ENCODE data around the gene UGT1A1.
"Not testable (repeated sequence)": the region's sequence is repeated elsewhere in the genome, so short reads cannot be mapped to it uniquely, and the experiment has no call there.

Gene UGT1A1

DNA sequence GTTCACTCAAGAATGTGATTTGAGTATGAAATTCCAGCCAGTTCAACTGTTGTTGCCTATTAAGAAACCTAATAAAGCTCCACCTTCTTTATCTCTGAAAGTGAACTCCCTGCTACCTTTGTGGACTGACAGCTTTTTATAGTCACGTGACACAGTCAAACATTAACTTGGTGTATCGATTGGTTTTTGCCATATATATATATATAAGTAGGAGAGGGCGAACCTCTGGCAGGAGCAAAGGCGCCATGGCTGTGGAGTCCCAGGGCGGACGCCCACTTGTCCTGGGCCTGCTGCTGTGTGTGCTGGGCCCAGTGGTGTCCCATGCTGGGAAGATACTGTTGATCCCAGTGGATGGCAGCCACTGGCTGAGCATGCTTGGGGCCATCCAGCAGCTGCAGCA is at the start of gene UGT1A1:
Gene UGT1A1 (plus strand): TSS at position 228 of the 400 bp plus-strand sequence. CDS start 18 bp downstream, at position 246.
- no peak for DNase-seq

DNA sequence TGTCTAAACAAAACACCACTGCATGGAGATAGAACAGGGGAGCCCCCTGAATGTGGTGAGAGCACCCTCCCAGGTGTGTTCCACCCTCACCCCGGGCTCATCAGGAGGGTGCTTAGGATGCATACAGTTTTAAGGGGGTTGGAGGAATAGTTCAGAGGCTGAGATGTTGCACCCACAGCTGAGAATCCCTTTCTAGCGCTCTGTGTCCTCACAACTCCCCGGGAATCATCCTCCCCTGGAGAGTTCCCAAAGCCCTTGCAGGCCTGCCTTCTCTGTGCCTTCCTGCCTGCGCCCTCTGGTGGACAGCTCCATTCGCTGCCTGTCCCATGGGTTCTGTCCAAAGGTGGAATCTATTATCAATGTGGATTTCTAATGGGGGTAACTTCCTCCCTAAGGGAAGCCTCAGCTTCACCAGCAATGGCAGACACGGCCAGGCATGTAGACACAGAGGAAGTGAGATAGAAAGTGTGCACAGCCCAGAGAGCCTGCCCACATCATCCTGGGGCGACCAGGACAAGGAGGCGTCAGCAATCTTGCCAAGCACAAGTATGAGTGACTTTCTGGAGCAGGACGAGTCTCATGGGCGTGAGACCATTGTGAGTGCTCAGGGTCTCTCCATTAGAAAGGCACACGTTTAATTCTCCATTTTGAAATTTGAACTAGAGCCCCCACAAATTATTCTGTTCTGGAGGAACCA is 48.6 kb upstream of the UGT1A1 start:
- peak in 5 of 6 experiments; percentile 25 to 42 (median 32) for DNase-seq

DNA sequence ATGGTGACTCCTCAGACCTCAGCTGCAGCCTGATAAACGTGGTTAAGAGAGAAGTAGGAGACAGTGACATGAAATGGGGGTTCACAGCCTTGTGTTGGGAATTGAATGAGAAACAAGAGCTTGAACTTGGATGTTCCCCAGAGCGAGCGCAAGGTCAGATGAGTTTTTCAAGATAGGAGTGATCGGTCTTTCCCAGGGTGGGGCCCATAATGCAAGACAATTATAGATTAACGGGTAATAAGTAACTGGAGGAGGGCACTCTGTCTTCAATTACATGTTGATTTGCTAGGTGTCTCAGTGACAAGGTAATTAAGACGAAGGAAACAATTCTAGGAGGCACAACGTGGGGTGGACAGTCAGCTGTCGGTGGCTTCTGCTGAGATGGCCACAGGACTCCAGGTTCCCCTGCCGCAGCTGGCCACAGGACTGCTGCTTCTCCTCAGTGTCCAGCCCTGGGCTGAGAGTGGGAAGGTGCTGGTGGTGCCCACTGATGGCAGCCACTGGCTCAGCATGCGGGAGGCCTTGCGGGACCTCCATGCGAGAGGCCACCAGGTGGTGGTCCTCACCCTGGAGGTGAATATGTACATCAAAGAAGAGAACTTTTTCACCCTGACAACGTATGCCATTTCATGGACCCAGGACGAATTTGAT is 47.3 kb upstream of the UGT1A1 start, which contains the start of gene UGT1A5:
Gene UGT1A5 (plus strand): TSS at position 297 of the 651 bp plus-strand sequence. CDS start 85 bp downstream, at position 382.
- DNase-seq = no peak

DNA sequence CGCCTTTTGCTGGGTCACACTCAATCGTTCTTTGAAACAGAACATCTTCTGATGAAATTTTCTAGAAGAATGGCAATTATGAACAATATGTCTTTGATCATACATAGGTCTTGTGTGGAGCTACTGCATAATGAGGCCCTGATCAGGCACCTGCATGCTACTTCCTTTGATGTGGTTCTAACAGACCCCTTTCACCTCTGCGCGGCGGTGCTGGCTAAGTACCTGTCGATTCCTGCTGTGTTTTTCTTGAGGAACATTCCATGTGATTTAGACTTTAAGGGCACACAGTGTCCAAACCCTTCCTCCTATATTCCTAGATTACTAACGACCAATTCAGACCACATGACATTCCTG is 46.8 kb upstream of the UGT1A1 start:
- no peak for DNase-seq

DNA sequence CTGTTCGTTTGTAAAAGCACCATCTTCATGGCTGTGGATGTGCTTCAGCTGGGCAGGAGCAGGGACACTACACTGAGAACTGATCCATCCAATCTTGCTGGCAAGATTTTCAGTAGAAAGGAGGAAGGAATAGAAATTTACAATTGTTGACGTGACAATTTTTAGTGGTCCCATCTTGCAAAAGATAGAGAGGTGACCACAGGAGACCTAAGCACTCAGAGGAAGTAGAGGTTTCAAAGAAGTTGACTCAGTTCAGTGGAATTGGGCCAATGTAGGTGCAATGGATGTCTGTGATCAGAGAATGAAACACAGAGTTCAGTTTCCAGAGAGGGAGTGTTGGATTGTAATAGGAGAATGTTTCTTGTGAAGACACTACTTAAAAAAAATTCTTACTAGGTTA is 45.9 kb upstream of the UGT1A1 start:
- no peak for DNase-seq

DNA sequence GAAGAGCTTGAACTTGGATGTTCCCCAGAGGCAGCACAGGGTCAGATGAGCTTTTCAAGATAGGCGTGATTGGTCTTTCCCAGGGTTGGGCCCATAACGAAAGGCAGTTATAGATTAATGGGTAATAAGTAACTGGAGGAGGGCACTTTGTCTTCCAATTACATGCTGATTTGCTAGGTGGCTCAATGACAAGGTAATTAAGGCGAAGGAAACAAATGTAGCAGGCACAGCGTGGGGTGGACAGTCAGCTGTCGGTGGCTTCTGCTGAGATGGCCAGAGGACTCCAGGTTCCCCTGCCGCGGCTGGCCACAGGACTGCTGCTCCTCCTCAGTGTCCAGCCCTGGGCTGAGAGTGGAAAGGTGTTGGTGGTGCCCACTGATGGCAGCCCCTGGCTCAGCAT is 41.5 kb upstream of the UGT1A1 start, which contains the start of gene UGT1A4:
Gene UGT1A4 (plus strand): TSS at position 185 of the 400 bp plus-strand sequence. CDS start 85 bp downstream, at position 270.
- DNase-seq = no peak

DNA sequence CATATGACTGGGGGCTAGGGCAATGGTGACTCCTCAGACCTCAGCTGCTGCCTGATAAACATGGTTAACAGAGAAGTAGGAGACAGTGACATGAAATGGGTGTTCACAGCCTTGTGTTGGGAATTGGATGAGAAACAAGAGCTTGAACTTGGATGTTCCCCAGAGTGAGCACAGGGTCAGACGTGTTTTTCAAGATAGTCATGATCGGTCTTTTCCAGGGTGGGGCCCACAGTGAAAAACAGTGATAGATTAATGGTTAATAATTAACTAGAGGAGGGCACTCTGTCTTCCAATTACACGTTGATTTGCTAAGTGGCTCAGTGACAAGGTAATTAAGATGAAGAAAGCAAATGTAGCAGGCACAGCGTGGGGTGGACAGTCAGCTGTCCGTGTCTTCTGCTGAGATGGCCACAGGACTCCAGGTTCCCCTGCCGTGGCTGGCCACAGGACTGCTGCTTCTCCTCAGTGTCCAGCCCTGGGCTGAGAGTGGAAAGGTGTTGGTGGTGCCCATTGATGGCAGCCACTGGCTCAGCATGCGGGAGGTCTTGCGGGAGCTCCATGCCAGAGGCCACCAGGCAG is 31.3 kb upstream of the UGT1A1 start, which contains the start of gene UGT1A3:
Gene UGT1A3 (plus strand): TSS at position 320 of the 579 bp plus-strand sequence. CDS start 85 bp downstream, at position 405.
- no peak for DNase-seq

DNA sequence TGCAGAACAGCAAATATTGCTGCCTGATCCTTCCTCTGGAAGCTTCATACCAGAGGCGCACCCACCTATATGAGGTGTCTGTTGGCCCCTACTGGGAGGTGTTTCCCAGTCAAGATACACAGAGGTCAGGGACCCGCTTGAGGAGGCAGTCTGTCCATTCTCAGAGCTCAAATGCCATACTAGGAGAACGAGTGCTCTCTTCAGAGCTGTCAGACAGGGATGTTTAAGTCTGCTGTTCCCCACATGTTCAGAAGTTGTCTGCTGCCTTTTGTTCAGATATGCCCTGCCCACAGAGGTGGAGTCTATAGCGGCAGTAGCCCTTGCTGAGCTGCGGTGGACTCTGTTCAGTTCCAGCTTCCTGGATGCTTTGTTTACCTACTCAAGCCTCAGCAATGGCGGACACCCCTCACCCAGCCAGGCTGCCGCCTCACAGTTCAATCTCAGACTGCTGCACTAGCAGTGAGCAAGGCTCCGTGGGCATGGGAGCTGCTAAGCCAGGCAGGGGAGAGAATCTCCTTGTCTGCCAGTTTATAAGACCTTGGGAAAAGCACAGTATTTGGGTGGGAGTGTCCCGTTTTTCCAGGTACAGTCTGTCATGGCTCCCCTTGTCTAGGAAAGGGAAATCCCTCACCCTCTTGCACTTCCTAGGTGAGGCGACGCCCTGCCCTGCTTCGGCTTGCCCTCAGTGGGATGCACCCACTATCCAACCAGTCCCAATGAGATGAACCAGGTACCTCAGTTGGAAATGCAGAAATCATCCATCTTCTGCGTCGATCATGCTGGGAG is 23.0 kb upstream of the UGT1A1 start:
- not testable (repeated sequence) for DNase-seq

DNA sequence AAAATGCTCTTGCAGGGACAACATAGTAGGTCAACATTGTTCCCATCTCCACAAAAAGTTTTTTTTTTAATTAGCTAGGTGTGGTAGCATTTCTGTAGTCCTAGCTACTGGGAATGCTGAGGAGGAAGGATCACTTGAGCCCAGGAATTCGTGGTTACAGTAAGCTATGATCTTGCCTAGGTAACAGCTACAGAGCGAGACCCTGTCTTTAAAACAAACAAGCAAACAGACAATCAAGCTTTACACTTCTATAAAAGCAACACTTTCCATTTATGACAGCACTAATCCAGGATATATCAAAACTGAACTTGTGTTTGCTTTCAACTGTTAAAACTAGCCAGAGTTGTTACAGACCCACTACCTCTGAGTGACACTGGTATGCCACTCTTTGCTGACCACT is 19.2 kb upstream of the UGT1A1 start:
- no peak for DNase-seq

DNA sequence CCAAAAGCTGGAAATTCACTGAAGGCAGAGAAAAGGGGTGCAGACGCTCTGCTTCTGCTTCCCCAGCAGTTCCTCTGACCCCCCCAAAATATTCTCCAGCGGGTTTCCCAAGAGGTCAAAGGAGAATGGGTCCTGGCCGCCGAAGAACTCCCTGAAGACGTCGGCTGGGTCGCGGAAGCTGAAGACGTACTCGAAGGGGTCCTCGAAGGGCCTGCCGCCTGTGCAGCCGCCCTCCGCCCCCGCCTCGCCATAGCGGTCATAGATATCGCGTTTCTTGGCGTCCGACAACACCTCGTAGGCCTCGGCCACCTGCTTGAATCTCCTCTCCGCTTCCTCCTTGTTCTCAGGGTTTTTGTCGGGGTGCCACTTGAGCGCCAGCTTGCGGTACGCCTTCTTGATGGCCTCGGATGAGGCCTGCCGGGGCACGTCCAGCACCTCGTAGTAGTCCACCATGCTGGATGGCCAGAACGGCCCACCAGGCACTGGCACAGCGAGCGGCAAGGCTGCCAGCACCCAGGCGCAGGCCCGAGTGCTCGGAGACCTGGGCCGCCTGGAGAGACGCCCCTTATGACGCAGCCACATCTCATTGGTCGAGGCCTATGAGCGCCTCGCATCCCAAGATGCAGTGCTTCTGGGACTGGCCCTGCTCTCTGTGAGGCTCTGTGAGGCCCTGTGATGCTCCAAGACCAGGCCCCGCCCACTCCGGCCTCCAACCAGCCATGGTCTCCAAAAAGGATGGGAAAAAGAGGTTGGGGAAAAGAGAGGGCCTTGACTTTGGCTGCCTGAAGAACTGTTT is 16.4 kb upstream of the UGT1A1 start:
- DNase-seq = no peak

DNA sequence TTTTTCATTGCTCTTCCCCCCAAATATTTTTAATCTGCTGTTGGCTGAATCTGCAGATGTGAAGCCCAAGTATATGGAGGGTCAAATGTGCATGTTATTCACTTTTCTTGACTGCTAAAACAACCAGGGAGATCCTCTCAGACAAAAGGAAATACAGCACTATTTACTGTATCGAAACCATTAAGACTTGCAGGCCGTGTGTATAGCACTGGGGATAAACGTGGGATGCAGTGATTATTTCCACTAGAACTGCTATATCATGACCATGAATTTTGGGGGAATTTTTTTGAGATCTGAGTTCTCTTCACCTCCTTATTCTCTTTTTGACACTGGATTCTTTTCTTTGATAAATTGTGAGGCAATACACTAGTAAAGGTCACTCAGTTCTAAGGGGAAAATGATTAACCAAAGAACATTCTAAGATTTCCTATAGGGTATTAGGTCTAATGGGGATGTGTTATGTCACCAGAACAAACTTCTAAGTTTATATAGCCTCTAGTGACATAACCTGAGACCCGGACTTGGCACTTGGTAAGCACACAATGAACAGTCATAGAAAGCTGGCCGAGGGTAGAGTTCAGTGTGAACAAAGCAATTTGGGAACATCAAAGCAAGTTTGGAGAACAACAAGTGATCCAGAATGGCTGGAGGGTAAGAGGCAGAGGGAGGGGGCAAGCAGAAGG is 14.9 kb upstream of the UGT1A1 start:
- no peak for DNase-seq

DNA sequence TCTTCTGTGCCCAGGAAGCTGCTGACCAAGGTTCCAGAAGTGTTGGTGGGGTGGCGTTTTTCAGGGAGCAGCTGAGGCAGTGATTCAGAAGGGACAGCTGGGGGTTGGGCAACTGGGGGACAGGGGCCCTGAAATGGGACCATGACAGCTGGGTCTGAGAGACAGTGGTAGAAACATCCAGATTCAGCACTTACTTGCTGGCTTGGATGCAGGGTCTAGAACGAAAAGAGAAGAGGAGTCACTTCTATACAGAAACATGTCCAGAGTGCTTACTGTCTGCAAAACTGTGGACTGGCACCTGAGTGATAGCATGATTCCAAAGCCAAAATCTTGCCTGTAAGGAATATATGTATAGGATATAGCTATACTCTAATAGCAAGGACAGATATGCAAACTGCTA is 14.2 kb upstream of the UGT1A1 start:
- DNase-seq = not testable (repeated sequence)

DNA sequence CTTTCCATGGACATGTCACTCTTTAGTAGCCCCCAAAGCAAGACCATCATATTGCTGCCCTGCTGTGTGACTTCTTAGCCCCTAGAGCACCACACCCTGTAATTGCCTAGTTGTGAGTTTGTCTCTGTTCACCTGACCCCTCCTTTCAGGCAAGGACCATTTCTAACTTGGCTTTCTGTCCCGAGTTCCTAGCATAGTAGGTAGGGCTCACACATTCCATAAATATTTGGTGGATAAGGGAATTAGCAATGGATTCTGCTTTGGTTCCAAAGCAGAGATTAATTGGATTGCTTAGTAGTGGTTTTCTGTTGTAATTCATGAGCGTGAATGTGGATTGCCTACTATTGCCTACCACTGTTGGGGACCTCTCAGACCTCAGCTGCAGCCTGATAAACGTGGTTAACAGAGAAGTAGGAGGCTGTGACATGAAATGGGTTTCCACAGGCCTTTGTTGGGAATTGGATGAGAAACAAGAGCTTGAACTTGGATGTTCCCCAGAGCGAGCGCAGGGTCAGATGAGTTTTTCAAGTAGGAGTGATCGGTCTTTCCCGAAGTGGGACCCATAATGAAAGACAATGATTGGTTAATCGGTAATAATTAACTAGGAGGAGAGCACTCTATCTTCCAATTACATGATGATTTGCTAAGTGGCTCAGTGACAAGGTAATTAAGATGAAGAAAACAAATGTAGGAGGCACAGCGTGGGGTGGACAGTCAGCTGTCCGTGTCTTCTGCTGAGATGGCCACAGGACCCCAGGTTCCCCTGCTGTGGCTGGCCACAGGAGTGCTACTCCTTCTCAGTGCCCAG is 13.4 kb upstream of the UGT1A1 start:
- DNase-seq = no peak

DNA sequence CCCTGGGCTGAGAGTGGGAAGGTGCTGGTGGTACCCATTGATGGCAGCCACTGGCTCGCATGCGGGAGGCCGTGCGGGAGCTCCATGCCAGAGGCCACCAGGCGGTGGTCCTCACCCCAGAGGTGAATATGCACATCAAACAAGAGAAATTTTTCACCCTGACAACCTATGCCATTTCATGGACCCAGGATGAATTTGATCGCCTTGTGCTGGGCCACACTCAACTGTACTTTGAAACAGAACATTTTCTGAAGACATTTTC is 12.9 kb upstream of the UGT1A1 start:
- DNase-seq = no peak

DNA sequence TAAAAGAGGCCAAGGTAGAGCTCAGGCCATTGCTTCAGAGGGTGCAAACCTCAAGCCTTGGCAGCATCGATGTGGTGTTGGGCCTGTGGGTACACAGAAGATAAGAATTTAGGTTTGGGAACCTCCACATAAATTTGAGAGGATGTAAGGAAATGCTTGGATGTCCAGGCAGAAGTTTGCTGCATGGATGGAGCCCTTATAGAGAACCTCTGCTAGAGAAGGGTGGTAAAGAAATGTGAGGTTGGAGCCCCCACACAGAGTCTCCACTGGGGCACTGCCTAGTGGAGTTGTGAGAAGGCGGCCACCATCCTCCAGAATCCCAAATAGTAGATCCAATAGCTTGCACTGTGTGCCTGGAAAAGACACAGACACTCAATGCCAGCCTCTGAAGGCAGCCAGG is 9.4 kb upstream of the UGT1A1 start:
- DNase-seq = not testable (repeated sequence)

DNA sequence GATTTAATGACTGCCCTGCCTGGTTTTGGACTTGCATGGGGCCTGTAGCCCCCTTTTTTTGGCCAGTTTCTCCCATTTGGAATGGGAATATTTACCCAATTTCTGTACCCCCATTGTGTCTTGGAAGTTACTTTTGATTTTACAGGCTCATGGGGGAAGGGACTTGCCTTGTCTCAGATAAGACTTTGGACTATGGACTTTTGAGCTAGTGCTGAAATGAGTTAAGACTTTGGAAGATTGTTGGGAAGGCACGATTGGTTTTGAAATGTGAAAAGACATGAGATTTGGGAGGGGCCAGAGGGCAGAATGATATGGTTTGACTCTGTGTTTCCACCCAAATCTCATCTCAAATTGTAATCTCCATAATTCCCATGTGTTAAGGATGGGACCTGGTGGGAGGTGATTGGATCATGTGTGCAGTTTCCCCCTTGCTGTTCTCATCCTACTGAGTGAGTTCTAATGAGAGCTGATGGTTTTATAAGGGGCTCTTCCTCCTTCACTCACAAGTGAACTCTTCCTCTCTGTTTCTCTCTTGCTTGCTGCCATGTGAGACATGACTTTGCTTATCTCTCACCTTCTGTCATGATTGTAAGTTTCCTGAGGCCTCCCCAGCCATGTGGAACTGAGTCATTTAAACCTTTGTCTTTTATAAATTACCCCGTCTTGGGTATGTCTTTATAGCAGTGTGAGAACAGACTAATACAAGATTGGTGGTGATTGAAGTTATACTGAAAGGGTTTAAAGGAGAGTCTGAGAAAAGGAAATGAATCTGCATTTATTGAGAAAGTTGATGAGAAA is 8.7 kb upstream of the UGT1A1 start:
- not testable (repeated sequence) for DNase-seq

DNA sequence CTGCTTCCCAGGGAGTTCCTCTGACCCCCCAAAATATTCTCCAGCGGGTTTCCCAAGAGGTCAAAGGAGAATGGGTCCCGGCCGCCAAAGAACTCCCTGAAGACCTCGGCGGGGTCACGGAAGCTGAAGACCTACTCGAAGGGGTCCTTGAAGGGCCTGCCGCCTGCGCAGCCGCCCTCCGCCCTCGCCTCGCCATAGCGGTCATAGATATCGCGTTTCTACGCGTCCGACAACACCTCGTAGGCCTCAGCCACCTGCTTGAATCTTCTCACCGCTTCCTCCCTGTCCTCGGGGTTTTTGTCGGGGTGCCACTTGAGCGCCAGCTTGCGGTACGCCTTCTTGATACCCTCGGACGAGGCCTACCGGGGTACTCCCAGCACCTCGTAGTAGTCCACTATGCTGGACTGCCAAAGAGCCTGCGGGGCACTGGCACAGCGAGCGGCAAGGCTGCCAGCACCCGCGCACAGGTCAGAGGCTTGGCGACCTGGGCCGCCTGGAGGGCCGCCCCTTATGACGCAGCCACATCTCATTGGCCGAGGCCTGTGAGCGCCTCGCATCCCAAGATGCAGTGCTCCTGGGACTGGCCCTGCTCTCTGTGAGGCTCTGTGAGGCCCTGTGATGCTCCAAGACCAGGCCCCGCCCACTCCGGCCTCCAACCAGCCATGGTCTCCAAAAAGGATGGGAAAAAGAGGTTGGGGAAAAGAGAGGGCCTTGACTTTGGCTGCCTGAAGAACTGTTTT is 5.0 kb upstream of the UGT1A1 start:
- no peak for DNase-seq

DNA sequence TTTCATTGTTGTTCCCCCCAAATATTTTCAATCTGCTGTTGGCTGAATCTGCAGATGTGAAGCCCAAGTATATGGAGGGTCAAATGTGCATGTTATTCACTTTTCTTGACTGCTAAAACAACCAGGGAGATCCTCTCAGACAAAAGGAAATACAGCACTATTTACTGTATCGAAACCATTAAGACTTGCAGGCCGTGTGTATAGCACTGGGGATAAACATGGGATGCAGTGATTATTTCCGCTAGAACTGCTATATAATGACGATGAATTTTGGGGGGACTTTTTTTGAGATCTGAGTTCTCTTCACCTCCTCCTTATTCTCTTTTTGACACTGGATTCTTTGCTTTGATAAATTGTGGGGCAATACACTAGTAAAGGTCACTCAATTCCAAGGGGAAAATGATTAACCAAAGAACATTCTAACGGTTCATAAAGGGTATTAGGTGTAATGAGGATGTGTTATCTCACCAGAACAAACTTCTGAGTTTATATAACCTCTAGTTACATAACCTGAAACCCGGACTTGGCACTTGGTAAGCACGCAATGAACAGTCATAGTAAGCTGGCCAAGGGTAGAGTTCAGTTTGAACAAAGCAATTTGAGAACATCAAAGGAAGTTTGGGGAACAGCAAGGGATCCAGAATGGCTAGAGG is 3.5 kb upstream of the UGT1A1 start:
- no peak for DNase-seq

DNA sequence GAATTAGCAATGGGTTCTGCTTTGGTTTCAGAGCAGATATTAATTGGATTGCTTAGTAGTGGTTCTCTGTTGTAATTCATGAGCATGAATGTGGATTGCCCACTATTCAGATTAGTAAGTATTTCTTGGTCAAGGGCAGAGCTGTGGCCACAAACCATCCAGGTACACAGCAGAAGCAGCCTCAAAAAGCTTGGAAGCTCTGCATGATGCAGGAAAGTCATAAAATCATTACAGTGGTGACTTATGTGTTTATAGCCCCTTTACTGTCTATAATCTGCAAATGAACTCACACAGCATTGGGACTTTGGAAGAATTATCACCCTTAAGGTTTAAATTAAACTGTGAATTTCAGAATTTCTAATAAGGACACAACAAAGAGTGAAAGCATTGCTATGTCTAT is 1.9 kb upstream of the UGT1A1 start:
- DNase-seq = no peak
